Fibroblast of mammary gland (primary cell): ENCODE results near the gene PDCD5.
"Not testable (repeated sequence)": the region's sequence is repeated elsewhere in the genome, so short reads cannot be mapped to it uniquely, and the experiment has no call there.

ENCODE experiments used
- DNase-seq: peaks from one replicate; pipeline ENCODE4 v3.0.0-alpha.2; 2010; ENCODE audit warnings: low read depth
- H3K4me3 ChIP-seq: 2 replicates; pipeline ENCODE4 v1.5.1; 2011; ENCODE audit warnings: low read depth, mild to moderate bottlenecking, low read length, moderate library complexity; ENCODE audit not compliant: control insufficient read depth
- CTCF ChIP-seq: conservative IDR thresholded peaks from 2 replicates; pipeline ENCODE4 v1.5.1; 2011; ENCODE audit warnings: low read depth, low read length, inconsistent platforms; ENCODE audit not compliant: control insufficient read depth, insufficient read depth

The PDCD5 gene

GRCh38 chr19:32566246-32566830 lies 14.7 kb upstream of the PDCD5 start:
- no peak overlapping the region for H3K4me3 ChIP-seq
- DNase-seq, result peak; percentile 75
- TF ChIP-seq CTCF, result no peak

- no peak overlapping the region for H3K4me3 ChIP-seq
- TF ChIP-seq CTCF, result no peak
- DNase-seq, result no peak
Measured at GRCh38 chr19:32567486-32567885, 13.5 kb upstream of the PDCD5 start.

- DNase-seq, result peak; percentile 66
- peak; percentile 78 for TF ChIP-seq CTCF
- no peak overlapping the region for H3K4me3 ChIP-seq
Measured at GRCh38 chr19:32570081-32570785, 10.8 kb upstream of the PDCD5 start.

- not testable (repeated sequence) for H3K4me3 ChIP-seq, DNase-seq
Measured at GRCh38 chr19:32571471-32572075, 9.4 kb upstream of the PDCD5 start.

- H3K4me3 ChIP-seq, DNase-seq: not testable (repeated sequence)
Measured at GRCh38 chr19:32572700-32573491, 8.1 kb upstream of the PDCD5 start.

GRCh38 chr19:32573492-32573794 lies 7.5 kb upstream of the PDCD5 start:
- H3K4me3 ChIP-seq, result no peak overlapping the region
- TF ChIP-seq CTCF, result no peak
- no peak for DNase-seq

GRCh38 chr19:32576790-32577189 lies 4.2 kb upstream of the PDCD5 start:
- H3K4me3 ChIP-seq, result no peak overlapping the region
- DNase-seq, result no peak
- TF ChIP-seq CTCF, result no peak
